ENCODE measurements around the gene CLRN1. TPM values are rescaled to one million over a fixed set of nuclear protein-coding genes. Genes with fewer than 3 reads are reported as not detected.

The CLRN1 gene
- total RNA-seq, 1 experiment from 2014 or later = not detected

DNA sequence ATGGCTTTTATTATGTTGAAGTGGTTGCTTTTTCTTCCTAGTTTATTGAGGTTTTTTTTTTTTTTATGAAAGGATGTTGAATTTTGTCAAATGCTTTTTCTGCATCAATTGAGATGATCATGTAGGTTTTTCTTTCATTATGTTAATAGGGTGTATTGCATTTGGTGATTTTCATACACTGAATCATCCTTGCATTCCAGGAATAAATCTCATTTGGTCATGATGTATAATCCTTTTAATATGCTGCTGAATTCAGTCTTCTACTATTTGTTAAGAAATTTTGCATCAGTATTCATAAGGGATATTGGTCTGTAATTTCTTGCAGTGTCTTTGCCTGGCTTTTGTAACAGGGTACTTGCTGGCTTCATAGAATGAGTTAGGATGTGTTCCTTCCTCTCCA, 11.5 kb upstream of the CLRN1 start:
- Mint-ChIP-seq H3K27me3 (ENCODE audit: insufficient read depth, unreplicated experiment) (peaks cover 89% of the 10 kb centered on the region), H3K36me3 (ENCODE audit: insufficient read depth, unreplicated experiment) (no peaks in the 10 kb centered on the region), H3K9me3 (ENCODE audit: unreplicated experiment) (no peaks in the 10 kb centered on the region), H3K4me3 (ENCODE audit: unreplicated experiment) (no peak overlapping the region), H3K27ac (ENCODE audit: low read depth, unreplicated experiment) (no peak overlapping the region), H3K4me1 (ENCODE audit: insufficient read depth, unreplicated experiment) (no peaks in the 10 kb centered on the region)
- TF ChIP-seq, protein P1, sequence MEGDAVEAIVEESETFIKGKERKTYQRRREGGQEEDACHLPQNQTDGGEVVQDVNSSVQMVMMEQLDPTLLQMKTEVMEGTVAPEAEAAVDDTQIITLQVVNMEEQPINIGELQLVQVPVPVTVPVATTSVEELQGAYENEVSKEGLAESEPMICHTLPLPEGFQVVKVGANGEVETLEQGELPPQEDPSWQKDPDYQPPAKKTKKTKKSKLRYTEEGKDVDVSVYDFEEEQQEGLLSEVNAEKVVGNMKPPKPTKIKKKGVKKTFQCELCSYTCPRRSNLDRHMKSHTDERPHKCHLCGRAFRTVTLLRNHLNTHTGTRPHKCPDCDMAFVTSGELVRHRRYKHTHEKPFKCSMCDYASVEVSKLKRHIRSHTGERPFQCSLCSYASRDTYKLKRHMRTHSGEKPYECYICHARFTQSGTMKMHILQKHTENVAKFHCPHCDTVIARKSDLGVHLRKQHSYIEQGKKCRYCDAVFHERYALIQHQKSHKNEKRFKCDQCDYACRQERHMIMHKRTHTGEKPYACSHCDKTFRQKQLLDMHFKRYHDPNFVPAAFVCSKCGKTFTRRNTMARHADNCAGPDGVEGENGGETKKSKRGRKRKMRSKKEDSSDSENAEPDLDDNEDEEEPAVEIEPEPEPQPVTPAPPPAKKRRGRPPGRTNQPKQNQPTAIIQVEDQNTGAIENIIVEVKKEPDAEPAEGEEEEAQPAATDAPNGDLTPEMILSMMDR (IDR thresholded peaks at IDR 0.05; ENCODE audit: unreplicated experiment) = no peak
- intact Hi-C loops (cut with micrococcal nuclease) = no loop called here
- no peak for DNase-seq (ENCODE audit: unreplicated experiment)
- ChIA-PET POLR2A (interaction anchor here (0.7 kb wide), 1 partner anchor 31 kb away, joined by 3 read pairs; no protein-coding TSS in a partner anchor), CTCF (interaction anchor here (0.7 kb wide), 1 partner anchor 571 kb away, joined by 3 read pairs; no protein-coding TSS in a partner anchor)
- BruUV-seq (replicated peaks) = no TSS peak

DNA sequence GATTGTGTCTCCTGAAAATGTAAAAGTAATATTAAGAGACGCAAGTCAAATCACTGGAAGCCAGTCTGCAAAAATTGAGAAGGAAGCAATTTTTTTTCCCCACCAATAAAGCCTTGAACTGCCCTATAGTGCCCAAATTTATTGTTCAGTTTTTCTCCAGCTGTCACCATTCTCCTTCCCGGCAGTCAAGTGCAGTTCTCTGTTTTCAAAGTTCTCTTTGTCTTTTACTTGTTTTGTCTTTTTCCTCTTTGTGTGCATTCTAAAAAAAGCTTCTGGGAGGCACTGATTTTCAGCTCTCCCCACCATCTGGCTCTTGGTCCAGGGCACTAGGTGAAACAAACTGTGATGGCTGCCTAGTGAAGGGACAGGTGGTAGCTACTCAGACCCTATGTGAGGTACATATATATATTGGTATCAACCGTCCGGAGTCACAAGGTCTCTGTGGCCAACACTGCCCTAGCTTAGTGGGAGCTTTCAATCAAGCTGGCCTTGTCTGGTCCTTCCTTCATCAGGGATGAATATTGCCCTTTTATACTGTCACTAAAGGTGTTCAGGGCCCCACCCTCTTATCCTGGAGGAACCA, 6.1 kb upstream of the CLRN1 start:
- H3K9me3 Mint-ChIP-seq (ENCODE audit: unreplicated experiment) = no peaks in the 10 kb centered on the region
- no peak overlapping the region for H3K4me3 Mint-ChIP-seq (ENCODE audit: unreplicated experiment)
- no TSS peak for BruUV-seq (replicated peaks)

DNA sequence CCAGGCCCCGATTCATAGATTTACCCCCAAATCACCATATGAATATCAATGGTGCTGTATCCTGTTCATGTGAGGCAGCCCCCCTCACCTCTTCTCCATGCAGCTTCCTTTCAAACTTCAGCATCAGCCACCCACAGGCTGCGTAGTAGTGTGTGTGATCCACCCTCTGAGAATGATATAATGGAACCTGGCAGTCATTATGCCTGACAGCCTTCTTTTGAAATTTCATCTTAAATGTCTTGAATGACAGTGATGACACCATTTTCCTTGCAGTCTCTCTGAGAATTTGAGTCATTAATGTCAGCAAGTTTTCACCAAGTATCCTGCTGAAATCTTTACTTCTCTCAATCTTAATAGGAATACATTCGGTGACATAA, 3.5 kb upstream of the CLRN1 start:
- no peak overlapping the region for H3K4me3 Mint-ChIP-seq (ENCODE audit: unreplicated experiment)
- intact Hi-C loops (cut with micrococcal nuclease) = no loop called here
- H3K27me3 Mint-ChIP-seq (ENCODE audit: insufficient read depth, unreplicated experiment) = peaks cover 36% of the 10 kb centered on the region
- POLR2A ChIA-PET = no interaction called here
- H3K36me3 Mint-ChIP-seq (ENCODE audit: insufficient read depth, unreplicated experiment) = no peaks in the 10 kb centered on the region
- no peak for DNase-seq (ENCODE audit: unreplicated experiment)
- H3K9me3 Mint-ChIP-seq (ENCODE audit: unreplicated experiment) = no peaks in the 10 kb centered on the region
- H3K4me1 Mint-ChIP-seq (ENCODE audit: insufficient read depth, unreplicated experiment) = peaks cover 8% of the 10 kb centered on the region
- H3K27ac Mint-ChIP-seq (ENCODE audit: low read depth, unreplicated experiment) = no peak overlapping the region
- BruUV-seq (replicated peaks) = no TSS peak
- TF ChIP-seq, protein P1 (IDR thresholded peaks at IDR 0.05; ENCODE audit: unreplicated experiment) = no peak
- CTCF ChIA-PET = no interaction called here

More for the DNA sequence above, 6.1 kb upstream of the CLRN1 start:
- intact Hi-C loops (cut with micrococcal nuclease) = no loop called here
- Mint-ChIP-seq H3K4me1 (ENCODE audit: insufficient read depth, unreplicated experiment) (peaks cover 4% of the 10 kb centered on the region), H3K36me3 (ENCODE audit: insufficient read depth, unreplicated experiment) (no peaks in the 10 kb centered on the region), H3K27ac (ENCODE audit: low read depth, unreplicated experiment) (no peak overlapping the region), H3K27me3 (ENCODE audit: insufficient read depth, unreplicated experiment) (peaks cover 63% of the 10 kb centered on the region)
- no peak for DNase-seq (ENCODE audit: unreplicated experiment)
- TF ChIP-seq, protein P1 (IDR thresholded peaks at IDR 0.05; ENCODE audit: unreplicated experiment) = no peak
- CTCF ChIA-PET = interaction anchor here (0.6 kb wide), 1 partner anchor 256 kb away, joined by 4 read pairs; no protein-coding TSS in a partner anchor
- POLR2A ChIA-PET = interaction anchor here (0.7 kb wide), 1 partner anchor 8 kb away, joined by 3 read pairs; no protein-coding TSS in a partner anchor

DNA sequence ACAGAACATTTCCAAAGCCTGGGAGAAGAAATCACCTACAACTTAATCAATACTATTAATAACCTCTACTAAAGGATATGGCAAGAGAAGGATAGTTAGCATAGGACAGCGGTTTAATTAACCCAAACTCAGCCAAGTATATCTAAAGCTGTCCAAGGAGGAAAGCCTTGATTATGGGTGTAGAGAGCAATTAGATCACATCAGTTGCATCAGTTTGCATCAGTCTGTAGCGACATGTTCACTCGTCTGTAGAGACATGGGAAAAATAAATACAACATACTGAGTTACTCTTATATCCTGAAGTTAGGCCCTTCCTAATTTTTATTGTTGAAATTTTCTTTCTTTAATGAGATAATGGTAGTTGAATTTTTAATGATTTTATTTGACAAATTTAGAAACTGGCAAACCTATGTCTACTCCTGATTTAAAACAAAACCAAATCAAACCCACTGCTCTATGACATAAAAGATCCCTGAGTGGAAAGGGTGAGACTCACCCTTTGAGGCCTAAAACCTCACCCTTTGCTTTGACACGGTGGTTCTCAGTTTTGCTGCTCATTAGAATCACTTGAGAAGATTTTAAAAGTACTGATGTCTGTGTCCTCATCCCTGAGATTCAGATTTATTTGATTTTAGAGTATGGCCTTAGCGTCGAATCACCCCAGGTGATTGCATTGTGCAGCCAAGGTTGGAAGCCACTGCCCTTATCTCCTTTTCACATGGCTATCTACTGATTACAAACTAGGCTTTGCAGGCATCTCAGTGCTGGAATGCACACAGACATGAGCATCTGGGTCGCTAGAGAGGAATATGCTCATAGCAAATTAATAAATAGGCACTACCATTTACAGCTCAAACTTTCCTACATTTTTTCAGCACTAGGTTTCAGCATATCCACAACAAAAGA, 2.8 kb upstream of the CLRN1 start:
- peaks cover 32% of the 10 kb centered on the region for H3K27me3 Mint-ChIP-seq (ENCODE audit: insufficient read depth, unreplicated experiment)
- no peak for DNase-seq (ENCODE audit: unreplicated experiment)
- H3K4me3 Mint-ChIP-seq (ENCODE audit: unreplicated experiment) = no peak overlapping the region
- ChIA-PET POLR2A (interaction anchor here (0.5 kb wide), 1 partner anchor 14 kb away, joined by 3 read pairs; no protein-coding TSS in a partner anchor), CTCF (no interaction called here)
- no peaks in the 10 kb centered on the region for H3K9me3 Mint-ChIP-seq (ENCODE audit: unreplicated experiment)
- H3K4me1 Mint-ChIP-seq (ENCODE audit: insufficient read depth, unreplicated experiment) = peaks cover 14% of the 10 kb centered on the region
- BruUV-seq (replicated peaks) = no TSS peak
- no peak overlapping the region for H3K27ac Mint-ChIP-seq (ENCODE audit: low read depth, unreplicated experiment)
- H3K36me3 Mint-ChIP-seq (ENCODE audit: insufficient read depth, unreplicated experiment) = no peaks in the 10 kb centered on the region
- intact Hi-C loops (cut with micrococcal nuclease) = no loop called here
- TF ChIP-seq, protein P1 (IDR thresholded peaks at IDR 0.05; ENCODE audit: unreplicated experiment) = no peak

Measured in MCF 10A (cell line).